HepG2 (cell line): Measurements from ENCODE around the gene RBM25. TPM values are rescaled to one million over a fixed set of nuclear protein-coding genes. Genes with fewer than 3 reads are reported as not detected.
"Not testable (repeated sequence)": the region's sequence is repeated elsewhere in the genome, so short reads cannot be mapped to it uniquely, and the experiment has no call there.

Experiments used
- ATAC-seq: fragments of 200-7000 bp; cut with Tn5 transposase; 3 replicates; pipeline ENCODE4 v1.9.1; 2020; ENCODE audit warnings: mild to moderate bottlenecking, moderate library complexity
- BruUV-seq: library from RNA; stranded (reverse); fragments of 400-500 nt; replicated peaks from 2 replicates; lab custom pipeline; 2021; lab: Mats Ljungman, UMichigan
- CTCF ChIA-PET: fragments of 300-600 bp; formaldehyde crosslinking; extraction: SDS; loops from one replicate; lab custom pipeline; 2021; ENCODE audit warnings: low total read pairs, inconsistent platforms, low intra/inter-chr PET ratio; lab: Yijun Ruan, JAX
- POLR2A ChIA-PET: fragments of 350-600 bp; sonication (Branson Sonifier 250); formaldehyde crosslinking; loops from one replicate; lab custom pipeline; 2020; ENCODE audit warnings: antibody characterized with exemption, inconsistent platforms; lab: Yijun Ruan, JAX
- DNase-seq: peaks from one replicate; pipeline ENCODE4 v3.0.0-alpha.2; 2015; ENCODE audit warnings: low spot score
- FAIRE-seq: peaks from 3 replicates; lab custom pipeline; 2011; peaks lifted over from hg19 to GRCh38; lab: Jason Lieb, UNC
- H2AFZ ChIP-seq: one replicate; pipeline ENCODE4 v1.6.1; 2011; ENCODE audit warnings: low read length, inconsistent platforms
- H3K27ac ChIP-seq: fragments of 300-600 bp; 3 replicates; pipeline ENCODE4 v1.8.0; 2011; ENCODE audit warnings: mixed run types, mild to moderate bottlenecking, mixed read lengths, low read length, inconsistent platforms; ENCODE audit not compliant: insufficient read depth; ENCODE audit errors: extremely low read length
- H3K27me3 ChIP-seq, 2 experiments: fragments of 200-600 bp in 1 of 2; 2 replicates in 1 of 2; 3 replicates in 1 of 2; pipeline versions ENCODE4 v1.6.0 to v1.8.0; 2011; ENCODE audit warnings: low read length in 2 of 2, mild to moderate bottlenecking in 2 of 2, moderate library complexity in 2 of 2, inconsistent platforms in 1 of 2; ENCODE audit not compliant: insufficient read depth in 2 of 2, control insufficient read depth in 1 of 2
- H3K36me3 ChIP-seq, 2 experiments: fragments of 200-600 bp in 1 of 2; replicated peaks in 1 of 2; 2 replicates in 1 of 2; 3 replicates in 1 of 2; pipeline versions ENCODE4 v1.5.1 to v1.8.0; 2011; ENCODE audit warnings: low read length in 2 of 2, inconsistent platforms in 1 of 2; ENCODE audit not compliant: insufficient read depth in 2 of 2, control insufficient read depth in 1 of 2
- H3K4me1 ChIP-seq: 2 replicates; pipeline ENCODE4 v1.5.1; 2012; ENCODE audit warnings: low read length, inconsistent platforms; ENCODE audit not compliant: insufficient read depth
- H3K4me2 ChIP-seq: 2 replicates; pipeline ENCODE4 v1.6.0; 2011; ENCODE audit warnings: low read depth, low read length, inconsistent platforms
- H3K4me3 ChIP-seq, 3 experiments: fragments of 200-600 bp in 1 of 3; sonication (generic), shearing (Covaris generic) in 1 of 3; replicated peaks in 1 of 3; 2 replicates each; pipeline ENCODE4 v1.5.1; 2011 to 2016; ENCODE audit warnings: low read length in 3 of 3, inconsistent platforms in 2 of 3, low read depth in 2 of 3, mild to moderate bottlenecking in 2 of 3, control low read depth in 1 of 3, mixed read lengths in 1 of 3; ENCODE audit not compliant: insufficient read depth in 1 of 3
- H3K79me2 ChIP-seq: one replicate; pipeline ENCODE4 v1.6.1; 2011; ENCODE audit warnings: low read length, inconsistent platforms; ENCODE audit not compliant: insufficient read depth
- H3K9ac ChIP-seq: 2 replicates; pipeline ENCODE4 v1.6.0; 2011; ENCODE audit warnings: mild to moderate bottlenecking, low read depth, low read length, inconsistent platforms; ENCODE audit not compliant: insufficient read depth
- H3K9me3 ChIP-seq: 2 replicates; pipeline ENCODE4 v1.5.1; 2012; ENCODE audit warnings: mild to moderate bottlenecking, low read length
- H4K20me1 ChIP-seq: 2 replicates; pipeline ENCODE4 v1.6.0; 2011; ENCODE audit warnings: inconsistent platforms, mild to moderate bottlenecking, low read length, moderate library complexity; ENCODE audit not compliant: insufficient read depth
- ATRX ChIP-seq: sonication (generic); formaldehyde crosslinking; IDR thresholded peaks from 2 replicates; pipeline ENCODE4 v1.4.0; 2020; ENCODE audit warnings: missing genetic modification reagents, borderline replicate concordance
- CHD4 ChIP-seq: fragments of 200-600 bp; sonication (generic); IDR thresholded peaks from 2 replicates; pipeline ENCODE4 v1.7.0; 2017; ENCODE audit warnings: mild to moderate bottlenecking, low read length, borderline replicate concordance
- DNMT3B ChIP-seq: conservative IDR thresholded peaks from 2 replicates; pipeline ENCODE4 v1.6.1; 2016; ENCODE audit warnings: missing biosample characterization, control low read depth
- RCOR2 ChIP-seq: IDR thresholded peaks from 2 replicates; pipeline ENCODE4 v1.6.1; 2016; ENCODE audit warnings: missing biosample characterization, missing genetic modification reagents
- SNRNP70 ChIP-seq: fragments of 200-400 bp; formaldehyde crosslinking; IDR thresholded peaks from 2 replicates; pipeline ENCODE4 v1.6.1; 2017; ENCODE audit warnings: mild to moderate bottlenecking, low read depth, low read length, moderate library complexity
- THAP11 ChIP-seq: IDR thresholded peaks from 2 replicates; pipeline ENCODE4 v1.6.1; 2016; ENCODE audit warnings: missing biosample characterization, missing genetic modification reagents
- ZSCAN20 ChIP-seq: sonication (generic); formaldehyde crosslinking; IDR thresholded peaks from 2 replicates; pipeline ENCODE4 v1.4.0; 2020; ENCODE audit warnings: missing genetic modification reagents, mild to moderate bottlenecking, borderline replicate concordance
- WGBS: methylation state at CpG from one replicate; pipeline ENCODE4 v1.1.6; 2017; ENCODE audit warnings: low lambda C conversion rate; 5-methylcytosine and 5-hydroxymethylcytosine counted together
- in situ Hi-C: cut with HindIII; loops from 2 replicates; pipeline ENCODE4 v1.10.0; 2017; ENCODE audit warnings: low pct_unique_long_range_greater_than_20kb; ENCODE audit not compliant: extremely low pct_ligation_motif_present
- intact Hi-C: fragments of 100-400 bp; cut with micrococcal nuclease; formaldehyde crosslinking; loops from one replicate; pipeline ENCODE4 v1.10.0; 2022; ENCODE audit not compliant: unreplicated experiment
- polyA plus RNA-seq, 8 experiments: library from polyadenylated mRNA; depleted of rRNA in 3 of 8; stranded (reverse) in 7 of 8; unstranded in 1 of 8; fragments of >200 nt; fragmentation: Illumina TruSeq in 4 of 8; extraction: Trizol in 4 of 8; gene quantifications; 2 replicates each; pipeline versions ENCODE4 v1.2.1 to v1.2.3, GENCODE V29; 2011 to 2016; ENCODE audit warnings: low read depth in 4 of 8, missing spikeins in 1 of 8, mixed read lengths in 1 of 8; ENCODE audit not compliant: insufficient read depth in 1 of 8
- total RNA-seq, 5 experiments: library from RNA; depleted of rRNA; stranded (reverse); fragments of >200 nt; fragmentation: Illumina TruSeq; extraction: Trizol; gene quantifications; 2 replicates each; pipeline ENCODE4 v1.2.3, GENCODE V29; 2016; ENCODE audit warnings: low read depth in 1 of 5
- TF ChIP-seq, protein P1 (sequence below): IDR thresholded peaks from 2 replicates; pipeline ENCODE4 v1.6.1; 2016; ENCODE audit warnings: low read depth, control low read depth

The RBM25 gene
- total and polyA plus RNA-seq, 2 of the 13 experiments (the other 11 are each of a cell fraction or from before 2014, with no cell fraction given): 34.1 to 65.9 TPM

DNA sequence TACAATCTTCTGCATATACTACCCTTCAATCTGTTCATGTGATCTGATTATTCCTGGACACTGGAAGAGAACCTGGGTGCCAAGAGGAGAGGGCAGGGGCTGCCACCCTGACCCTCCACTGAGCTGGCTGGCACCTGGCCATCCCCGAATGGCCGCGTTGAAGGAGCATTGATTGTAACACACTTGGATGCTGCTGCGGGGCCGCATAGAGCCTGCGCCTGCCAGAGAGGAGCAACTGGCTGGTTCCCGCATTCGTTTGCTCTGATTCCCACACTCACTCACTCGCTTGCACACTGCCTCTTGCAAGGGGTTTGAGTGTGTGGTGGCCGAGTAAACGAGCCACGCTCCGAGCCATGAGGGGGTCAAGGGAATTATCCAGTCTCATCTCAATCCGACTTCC, 110.4 kb downstream of the RBM25 start:
- Histone ChIP-seq H3K4me2 (no peak overlapping the region), H3K27me3 (no peaks in the 10 kb centered on the region), H3K4me3 (no peak overlapping the region), H4K20me1 (no peaks in the 10 kb centered on the region), H2AFZ (no peak overlapping the region), H3K9me3 (no peaks in the 10 kb centered on the region), H3K79me2 (no peaks in the 10 kb centered on the region), H3K36me3 (peaks cover 9 to 37% of the 10 kb centered on the region in 2 experiments; a peak in 4 of 5 replicates), H3K4me1 (no peaks in the 10 kb centered on the region), H3K9ac (no peak overlapping the region), H3K27ac (no peak overlapping the region)
- over 99% methylated on average over 14 of the region's 14 CpGs for WGBS
- no peak for DNase-seq
- TF ChIP-seq SNRNP70 (no peak), RCOR2 (no peak), DNMT3B (no peak), CHD4 (no peak), ATRX (CRISPR knock-in tag) (no peak), THAP11 (CRISPR knock-in tag) (no peak), ZSCAN20 (CRISPR knock-in tag) (no peak)
- TF ChIP-seq, protein P1, sequence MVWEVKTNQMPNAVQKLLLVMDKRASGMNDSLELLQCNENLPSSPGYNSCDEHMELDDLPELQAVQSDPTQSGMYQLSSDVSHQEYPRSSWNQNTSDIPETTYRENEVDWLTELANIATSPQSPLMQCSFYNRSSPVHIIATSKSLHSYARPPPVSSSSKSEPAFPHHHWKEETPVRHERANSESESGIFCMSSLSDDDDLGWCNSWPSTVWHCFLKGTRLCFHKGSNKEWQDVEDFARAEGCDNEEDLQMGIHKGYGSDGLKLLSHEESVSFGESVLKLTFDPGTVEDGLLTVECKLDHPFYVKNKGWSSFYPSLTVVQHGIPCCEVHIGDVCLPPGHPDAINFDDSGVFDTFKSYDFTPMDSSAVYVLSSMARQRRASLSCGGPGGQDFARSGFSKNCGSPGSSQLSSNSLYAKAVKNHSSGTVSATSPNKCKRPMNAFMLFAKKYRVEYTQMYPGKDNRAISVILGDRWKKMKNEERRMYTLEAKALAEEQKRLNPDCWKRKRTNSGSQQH: no peak
- ChIA-PET POLR2A (no interaction called here), CTCF (no interaction called here)
- FAIRE-seq: no peak
- no TSS peak for BruUV-seq
- no peak for ATAC-seq
- intact Hi-C loops: no loop called here
- in situ Hi-C loops: loop anchor here (10.0 kb wide), 1 partner anchor 296 kb away; no protein-coding TSS in a partner anchor

DNA sequence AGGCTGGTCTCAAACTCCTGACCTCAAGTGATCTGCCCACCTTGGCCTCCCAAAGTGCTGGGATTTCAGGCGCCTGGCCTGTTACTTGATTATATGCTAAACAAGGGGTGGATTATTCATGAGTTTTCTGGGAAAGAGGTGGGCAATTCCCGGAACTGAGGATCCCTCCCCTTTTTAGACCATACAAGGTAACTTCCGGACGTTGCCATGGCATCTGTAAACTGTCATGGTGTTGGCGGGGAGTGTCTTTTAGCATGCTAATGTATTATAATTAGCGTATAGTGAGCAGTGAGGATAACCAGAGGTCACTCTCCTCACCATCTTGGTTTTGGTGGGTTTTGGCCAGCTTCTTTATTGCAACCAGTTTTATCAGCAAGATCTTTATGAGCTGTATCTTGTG, 111.5 kb downstream of the RBM25 start:
- H3K4me3 ChIP-seq, H3K9me3 ChIP-seq, DNase-seq, intact Hi-C loops, CTCF ChIA-PET, H3K9ac ChIP-seq, ATAC-seq, H2AFZ ChIP-seq, H3K27me3 ChIP-seq, H4K20me1 ChIP-seq, BruUV-seq, POLR2A ChIA-PET, FAIRE-seq, H3K79me2 ChIP-seq, H3K4me1 ChIP-seq, H3K4me2 ChIP-seq, H3K27ac ChIP-seq: not testable (repeated sequence)
- peaks cover 11 to 42% of the 10 kb centered on the region in 2 experiments for H3K36me3 ChIP-seq
- in situ Hi-C loops: loop anchor here (10.0 kb wide), 1 partner anchor 295 kb away; no protein-coding TSS in a partner anchor
- WGBS: 95% methylated on average over 6 of the region's 6 CpGs
